ENCODE measurements around the gene SLC12A2. TPM values are rescaled to one million over a fixed set of nuclear protein-coding genes. Genes with fewer than 3 reads are reported as not detected.
A peak's percentile ranks its signal among the peaks of the same experiment; 100 is the strongest.

The SLC12A2 gene
- total RNA-seq, 1 donor from 2014 or later = 17.5 TPM

GRCh38 chr5:128132499-128132898, 48.9 kb downstream of the SLC12A2 start:
- DNase-seq (ENCODE audit: low read depth) = no peak
- H3K36me3 ChIP-seq (ENCODE audit: control insufficient read depth, insufficient read depth, low read length) = no peaks in the 10 kb centered on the region
- H3K4me3 ChIP-seq (ENCODE audit: low read depth, low read length) = no peak overlapping the region
- TF ChIP-seq CTCF (IDR thresholded peaks at IDR 0.05; ENCODE audit: insufficient read depth, low read length, poor library complexity, severe bottlenecking) = no peak
- H3K27me3 ChIP-seq (ENCODE audit: control insufficient read depth, insufficient read depth, low read length) = no peaks in the 10 kb centered on the region

- H3K4me3 ChIP-seq (ENCODE audit: low read depth, low read length) = no peak overlapping the region
- no peaks in the 10 kb centered on the region for H3K27me3 ChIP-seq (ENCODE audit: control insufficient read depth, insufficient read depth, low read length)
- H3K36me3 ChIP-seq (ENCODE audit: control insufficient read depth, insufficient read depth, low read length) = no peaks in the 10 kb centered on the region
- no peak for TF ChIP-seq CTCF (IDR thresholded peaks at IDR 0.05; ENCODE audit: insufficient read depth, low read length, poor library complexity, severe bottlenecking)
- no peak for DNase-seq (ENCODE audit: low read depth)
Measured at GRCh38 chr5:128135286-128135685, 51.7 kb downstream of the SLC12A2 start.

- no peak for DNase-seq (ENCODE audit: low read depth)
Measured at GRCh38 chr5:128143911-128144310, 60.3 kb downstream of the SLC12A2 start.

GRCh38 chr5:128144491-128144890, 60.9 kb downstream of the SLC12A2 start:
- no peak for TF ChIP-seq CTCF (IDR thresholded peaks at IDR 0.05; ENCODE audit: insufficient read depth, low read length, poor library complexity, severe bottlenecking)
- Histone ChIP-seq H3K4me3 (ENCODE audit: low read depth, low read length) (no peak overlapping the region), H3K36me3 (ENCODE audit: control insufficient read depth, insufficient read depth, low read length) (no peaks in the 10 kb centered on the region), H3K27me3 (ENCODE audit: control insufficient read depth, insufficient read depth, low read length) (no peaks in the 10 kb centered on the region)
- DNase-seq (ENCODE audit: low read depth) = peak; percentile 39

More at GRCh38 chr5:128143911-128144310, 60.3 kb downstream of the SLC12A2 start:
- TF ChIP-seq CTCF (IDR thresholded peaks at IDR 0.05; ENCODE audit: insufficient read depth, low read length, poor library complexity, severe bottlenecking) = no peak
- H3K4me3 ChIP-seq (ENCODE audit: low read depth, low read length) = no peak overlapping the region
- H3K27me3 ChIP-seq (ENCODE audit: control insufficient read depth, insufficient read depth, low read length) = no peaks in the 10 kb centered on the region
- no peaks in the 10 kb centered on the region for H3K36me3 ChIP-seq (ENCODE audit: control insufficient read depth, insufficient read depth, low read length)

- Histone ChIP-seq H3K4me3 (ENCODE audit: low read depth, low read length) (no peak overlapping the region), H3K27me3 (ENCODE audit: control insufficient read depth, insufficient read depth, low read length) (no peaks in the 10 kb centered on the region), H3K36me3 (ENCODE audit: control insufficient read depth, insufficient read depth, low read length) (no peaks in the 10 kb centered on the region)
- TF ChIP-seq CTCF (IDR thresholded peaks at IDR 0.05; ENCODE audit: insufficient read depth, low read length, poor library complexity, severe bottlenecking) = no peak
- DNase-seq (ENCODE audit: low read depth) = no peak
Measured at GRCh38 chr5:128146671-128147070, 63.1 kb downstream of the SLC12A2 start.

- no peak for DNase-seq (ENCODE audit: low read depth)
- no peak for TF ChIP-seq CTCF (IDR thresholded peaks at IDR 0.05; ENCODE audit: insufficient read depth, low read length, poor library complexity, severe bottlenecking)
- no peak overlapping the region for H3K4me3 ChIP-seq (ENCODE audit: low read depth, low read length)
- no peaks in the 10 kb centered on the region for H3K36me3 ChIP-seq (ENCODE audit: control insufficient read depth, insufficient read depth, low read length)
- no peaks in the 10 kb centered on the region for H3K27me3 ChIP-seq (ENCODE audit: control insufficient read depth, insufficient read depth, low read length)
Measured at GRCh38 chr5:128154943-128155342, 71.4 kb downstream of the SLC12A2 start.
